ENCODE results near the gene SUSD1. TPM values are rescaled to one million over a fixed set of nuclear protein-coding genes. Genes with fewer than 3 reads are reported as not detected.

Gene SUSD1
- total and polyA plus RNA-seq, 7 donors = 0.42 to 3.4 (median 1.7) TPM

GRCh38 chr9:112212926-112213325, 37.8 kb upstream of the SUSD1 start:
- H3K36me3 ChIP-seq (ENCODE audit: insufficient read depth in 1 of 2, low read depth in 1 of 2) = peaks cover 4 to 39% of the 10 kb centered on the region in 2 donors
- H3K4me3 ChIP-seq = no peak overlapping the region
- no peak for ATAC-seq
- no peaks in the 10 kb centered on the region for H3K27me3 ChIP-seq (ENCODE audit: insufficient read depth in 3 of 3, low read length in 2 of 3)
- no peak for DNase-seq
- WGBS, 3 donors = 87 to 95% (median 94%) methylated on average over 2 of the region's 2 CpGs
- no peak overlapping the region for H3K27ac ChIP-seq
- TF ChIP-seq, protein P1, sequence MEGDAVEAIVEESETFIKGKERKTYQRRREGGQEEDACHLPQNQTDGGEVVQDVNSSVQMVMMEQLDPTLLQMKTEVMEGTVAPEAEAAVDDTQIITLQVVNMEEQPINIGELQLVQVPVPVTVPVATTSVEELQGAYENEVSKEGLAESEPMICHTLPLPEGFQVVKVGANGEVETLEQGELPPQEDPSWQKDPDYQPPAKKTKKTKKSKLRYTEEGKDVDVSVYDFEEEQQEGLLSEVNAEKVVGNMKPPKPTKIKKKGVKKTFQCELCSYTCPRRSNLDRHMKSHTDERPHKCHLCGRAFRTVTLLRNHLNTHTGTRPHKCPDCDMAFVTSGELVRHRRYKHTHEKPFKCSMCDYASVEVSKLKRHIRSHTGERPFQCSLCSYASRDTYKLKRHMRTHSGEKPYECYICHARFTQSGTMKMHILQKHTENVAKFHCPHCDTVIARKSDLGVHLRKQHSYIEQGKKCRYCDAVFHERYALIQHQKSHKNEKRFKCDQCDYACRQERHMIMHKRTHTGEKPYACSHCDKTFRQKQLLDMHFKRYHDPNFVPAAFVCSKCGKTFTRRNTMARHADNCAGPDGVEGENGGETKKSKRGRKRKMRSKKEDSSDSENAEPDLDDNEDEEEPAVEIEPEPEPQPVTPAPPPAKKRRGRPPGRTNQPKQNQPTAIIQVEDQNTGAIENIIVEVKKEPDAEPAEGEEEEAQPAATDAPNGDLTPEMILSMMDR (IDR thresholded peaks at IDR 0.05) = no peak
- intact Hi-C loops (cut with DNase I) = no loop called here
- H3K9me3 ChIP-seq = no peaks in the 10 kb centered on the region
- H3K4me1 ChIP-seq = no peaks in the 10 kb centered on the region

DNA sequence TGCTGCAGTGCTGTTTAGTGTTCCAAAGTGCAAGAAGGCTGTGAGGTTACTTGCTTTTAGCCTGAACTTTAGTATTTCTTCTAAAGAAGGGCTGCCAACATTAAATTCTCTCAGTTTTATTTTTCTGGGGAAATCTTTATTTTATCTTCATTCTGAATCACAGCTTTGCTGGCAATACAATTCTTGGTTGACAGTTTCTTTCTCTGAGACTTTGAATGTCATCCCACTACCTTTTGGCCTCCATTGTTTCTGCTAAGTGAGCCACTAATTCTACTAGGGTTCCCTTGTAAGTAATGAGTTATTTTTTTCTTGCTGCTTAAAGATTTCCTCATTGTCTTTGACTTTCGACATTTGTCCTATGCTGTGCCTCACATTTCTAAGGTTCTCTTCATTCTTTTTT, 32.4 kb upstream of the SUSD1 start:
- no peaks in the 10 kb centered on the region for H3K27me3 ChIP-seq (ENCODE audit: insufficient read depth in 3 of 3, low read length in 2 of 3)
- intact Hi-C loops (cut with DNase I) = no loop called here
- no peak overlapping the region for H3K27ac ChIP-seq
- H3K4me3 ChIP-seq = no peak overlapping the region
- H3K9me3 ChIP-seq = no peaks in the 10 kb centered on the region
- H3K4me1 ChIP-seq = no peaks in the 10 kb centered on the region
- DNase-seq (no peak), ATAC-seq (no peak)
- H3K36me3 ChIP-seq (ENCODE audit: insufficient read depth in 1 of 2, low read depth in 1 of 2) = peaks cover 4 to 20% of the 10 kb centered on the region in 2 donors
- TF ChIP-seq, protein P1 (IDR thresholded peaks at IDR 0.05) = no peak
- WGBS, 3 donors = 97 to 100% (median 100%) methylated on average over 1 of the region's 1 CpG

DNA sequence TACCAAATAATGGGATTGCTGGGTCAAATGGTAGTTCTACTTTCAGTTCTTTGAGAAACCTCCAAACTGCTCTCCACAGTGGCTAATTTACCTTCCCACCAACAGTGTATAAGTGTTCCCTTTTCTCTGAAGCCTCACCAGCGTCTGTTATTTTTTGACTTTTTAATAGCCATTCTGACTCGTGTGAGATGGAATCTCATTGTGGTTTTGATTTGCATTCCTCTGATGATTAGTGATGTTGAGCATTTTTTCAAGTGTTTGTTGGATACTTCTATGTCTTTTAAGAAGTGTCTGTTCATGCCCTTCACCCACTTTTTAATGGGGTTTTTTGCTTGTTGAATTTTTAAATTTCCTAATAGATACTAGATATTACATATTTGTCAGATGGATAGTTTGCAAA, 28.4 kb upstream of the SUSD1 start:
- peaks cover 0 to 3% of the 10 kb centered on the region in 2 donors for H3K36me3 ChIP-seq (ENCODE audit: insufficient read depth in 1 of 2, low read depth in 1 of 2)
- DNase-seq (no peak), ATAC-seq (no peak)
- TF ChIP-seq, protein P1 (IDR thresholded peaks at IDR 0.05) = no peak
- H3K9me3 ChIP-seq = no peaks in the 10 kb centered on the region
- no peaks in the 10 kb centered on the region for H3K4me1 ChIP-seq
- no peak overlapping the region for H3K4me3 ChIP-seq
- no peaks in the 10 kb centered on the region for H3K27me3 ChIP-seq (ENCODE audit: insufficient read depth in 3 of 3, low read length in 2 of 3)
- intact Hi-C loops (cut with DNase I) = no loop called here
- H3K27ac ChIP-seq = no peak overlapping the region
- WGBS, 3 donors = 63 to 83% (median 76%) methylated on average over 2 of the region's 2 CpGs

GRCh38 chr9:112200711-112201110, 25.6 kb upstream of the SUSD1 start:
- TF ChIP-seq, protein P1 (IDR thresholded peaks at IDR 0.05) = no peak
- Histone ChIP-seq H3K27me3 (ENCODE audit: insufficient read depth in 3 of 3, low read length in 2 of 3) (no peaks in the 10 kb centered on the region), H3K9me3 (no peaks in the 10 kb centered on the region), H3K27ac (no peak overlapping the region), H3K4me1 (no peaks in the 10 kb centered on the region), H3K36me3 (ENCODE audit: insufficient read depth in 1 of 2, low read depth in 1 of 2) (peaks cover 0 to 2% of the 10 kb centered on the region in 2 donors), H3K4me3 (no peak overlapping the region)
- intact Hi-C loops (cut with DNase I) = no loop called here
- DNase-seq (no peak), ATAC-seq (no peak)
- 77 to 84% (median 79%) methylated on average over 5 of the region's 5 CpGs for WGBS, 3 donors

DNA sequence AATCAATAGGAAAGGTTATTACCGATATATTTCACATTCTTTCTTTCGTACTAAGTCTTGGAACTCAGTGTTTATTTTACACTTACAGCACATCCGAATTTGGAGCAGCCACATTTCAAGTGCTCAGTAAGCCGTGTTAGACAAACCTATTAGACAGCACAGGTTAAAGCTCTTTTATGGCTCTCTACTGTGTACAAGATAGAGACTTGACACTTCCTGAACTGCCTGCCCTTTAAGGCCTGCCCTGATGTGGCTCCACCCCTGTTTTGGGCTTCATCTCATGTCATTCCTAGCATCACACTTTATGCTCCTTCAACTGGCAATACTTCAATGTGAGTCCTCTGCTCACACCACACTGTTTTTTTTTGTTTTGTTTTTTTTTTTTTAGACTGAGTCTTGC, 23.5 kb upstream of the SUSD1 start:
- Histone ChIP-seq H3K27ac (no peak overlapping the region), H3K4me1 (no peaks in the 10 kb centered on the region), H3K36me3 (ENCODE audit: insufficient read depth in 1 of 2, low read depth in 1 of 2) (no peaks in the 10 kb centered on the region), H3K27me3 (ENCODE audit: insufficient read depth in 3 of 3, low read length in 2 of 3) (no peaks in the 10 kb centered on the region), H3K9me3 (no peaks in the 10 kb centered on the region), H3K4me3 (no peak overlapping the region)
- TF ChIP-seq, protein P1 (IDR thresholded peaks at IDR 0.05) = no peak
- DNase-seq = no peak
- intact Hi-C loops (cut with DNase I) = no loop called here
- ATAC-seq = no peak
- WGBS, 3 donors = 71 to 85% (median 83%) methylated on average over 4 of the region's 4 CpGs
